Astrocyte (in vitro differentiated cells and primary cell): ENCODE measurements around the gene HSD11B2.

Experiments used
- EZH2 ChIP-seq: IDR thresholded peaks from 2 replicates; pipeline ENCODE4 v1.6.1; 2012; ENCODE audit warnings: mild to moderate bottlenecking, low read length, inconsistent platforms; ENCODE audit not compliant: insufficient read depth
- TF ChIP-seq, protein P1 (sequence below): IDR thresholded peaks from 2 replicates; pipeline ENCODE4 v1.5.1; 2011; ENCODE audit warnings: low read depth, mild to moderate bottlenecking, inconsistent platforms, low read length, moderate library complexity; ENCODE audit not compliant: insufficient read depth

DNA sequence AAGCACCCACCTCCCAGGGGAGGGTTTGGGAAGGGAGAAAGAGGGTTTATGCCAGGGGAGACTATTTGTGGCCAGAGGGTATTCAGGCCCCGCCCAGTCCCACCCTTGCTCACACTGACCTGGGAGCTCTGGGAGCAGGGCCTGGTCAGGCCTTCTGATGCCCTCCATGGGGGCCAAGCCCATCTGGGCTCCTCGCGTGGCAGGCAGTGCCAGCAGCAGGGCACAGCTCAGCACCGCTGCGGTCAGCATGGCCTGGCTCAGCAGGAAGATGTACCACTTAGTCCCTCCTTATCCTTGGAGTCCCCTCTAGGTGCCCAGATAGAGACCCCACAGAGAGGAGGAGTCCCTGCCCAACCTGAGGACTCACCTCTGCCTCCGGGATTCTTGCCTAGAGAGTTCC is 52.2 kb downstream of the HSD11B2 start, which contains the start of gene AGRP:
- TF ChIP-seq, protein P1, sequence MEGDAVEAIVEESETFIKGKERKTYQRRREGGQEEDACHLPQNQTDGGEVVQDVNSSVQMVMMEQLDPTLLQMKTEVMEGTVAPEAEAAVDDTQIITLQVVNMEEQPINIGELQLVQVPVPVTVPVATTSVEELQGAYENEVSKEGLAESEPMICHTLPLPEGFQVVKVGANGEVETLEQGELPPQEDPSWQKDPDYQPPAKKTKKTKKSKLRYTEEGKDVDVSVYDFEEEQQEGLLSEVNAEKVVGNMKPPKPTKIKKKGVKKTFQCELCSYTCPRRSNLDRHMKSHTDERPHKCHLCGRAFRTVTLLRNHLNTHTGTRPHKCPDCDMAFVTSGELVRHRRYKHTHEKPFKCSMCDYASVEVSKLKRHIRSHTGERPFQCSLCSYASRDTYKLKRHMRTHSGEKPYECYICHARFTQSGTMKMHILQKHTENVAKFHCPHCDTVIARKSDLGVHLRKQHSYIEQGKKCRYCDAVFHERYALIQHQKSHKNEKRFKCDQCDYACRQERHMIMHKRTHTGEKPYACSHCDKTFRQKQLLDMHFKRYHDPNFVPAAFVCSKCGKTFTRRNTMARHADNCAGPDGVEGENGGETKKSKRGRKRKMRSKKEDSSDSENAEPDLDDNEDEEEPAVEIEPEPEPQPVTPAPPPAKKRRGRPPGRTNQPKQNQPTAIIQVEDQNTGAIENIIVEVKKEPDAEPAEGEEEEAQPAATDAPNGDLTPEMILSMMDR = no peak
- no peak for TF ChIP-seq EZH2
